ENCODE results near the gene PLD5. TPM values are rescaled to one million over a fixed set of nuclear protein-coding genes. Genes with fewer than 3 reads are reported as not detected.

PLD5 gene
- total and polyA plus RNA-seq, 2 of the 13 experiments (the other 11 are each of a cell fraction or from before 2014, with no cell fraction given), result not detected

GRCh38 chr1:242081446-242081845 lies 443.1 kb downstream of the PLD5 start:
- TF ChIP-seq ZNF460 (CRISPR knock-in tag; IDR thresholded peaks at IDR 0.05; ENCODE audit: borderline replicate concordance) (no peak), NFIB (CRISPR knock-in tag; IDR thresholded peaks at IDR 0.05; ENCODE audit: borderline replicate concordance) (no peak), SALL2 (CRISPR knock-in tag; IDR thresholded peaks at IDR 0.05) (no peak), ZNF782 (CRISPR knock-in tag; IDR thresholded peaks at IDR 0.05; ENCODE audit: borderline replicate concordance) (no peak), ZNF276 (CRISPR knock-in tag; IDR thresholded peaks at IDR 0.05; ENCODE audit: low read depth) (no peak), ZNF724P (CRISPR knock-in tag; IDR thresholded peaks at IDR 0.05; ENCODE audit: borderline replicate concordance) (no peak), ZNF574 (CRISPR knock-in tag; IDR thresholded peaks at IDR 0.05) (no peak), ZNF776 (CRISPR knock-in tag; IDR thresholded peaks at IDR 0.05) (no peak), ZNF431 (CRISPR knock-in tag; IDR thresholded peaks at IDR 0.05; ENCODE audit: borderline replicate concordance, low read depth) (no peak), SKIL (CRISPR knock-in tag; IDR thresholded peaks at IDR 0.05; ENCODE audit: borderline replicate concordance) (no peak), ZSCAN22 (CRISPR knock-in tag; IDR thresholded peaks at IDR 0.05) (no peak), RARG (CRISPR knock-in tag; IDR thresholded peaks at IDR 0.05; ENCODE audit: low read depth) (no peak), TBL1XR1 (IDR thresholded peaks at IDR 0.05; ENCODE audit: borderline replicate concordance, low read length, partially characterized antibody) (no peak)
- TF ChIP-seq, protein P1, sequence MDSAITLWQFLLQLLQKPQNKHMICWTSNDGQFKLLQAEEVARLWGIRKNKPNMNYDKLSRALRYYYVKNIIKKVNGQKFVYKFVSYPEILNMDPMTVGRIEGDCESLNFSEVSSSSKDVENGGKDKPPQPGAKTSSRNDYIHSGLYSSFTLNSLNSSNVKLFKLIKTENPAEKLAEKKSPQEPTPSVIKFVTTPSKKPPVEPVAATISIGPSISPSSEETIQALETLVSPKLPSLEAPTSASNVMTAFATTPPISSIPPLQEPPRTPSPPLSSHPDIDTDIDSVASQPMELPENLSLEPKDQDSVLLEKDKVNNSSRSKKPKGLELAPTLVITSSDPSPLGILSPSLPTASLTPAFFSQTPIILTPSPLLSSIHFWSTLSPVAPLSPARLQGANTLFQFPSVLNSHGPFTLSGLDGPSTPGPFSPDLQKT (CRISPR knock-in tag; IDR thresholded peaks at IDR 0.05; ENCODE audit: borderline replicate concordance), result no peak
- Histone ChIP-seq H3K4me3 (replicated peaks in 1 of 3; ENCODE audit: insufficient read depth in 1 of 3, low read depth in 2 of 3, low read length in 3 of 3) (no peak overlapping the region), H2AFZ (ENCODE audit: low read length) (no peak overlapping the region), H3K36me3 (replicated peaks in 1 of 2; ENCODE audit: control insufficient read depth in 1 of 2, insufficient read depth in 2 of 2, low read length in 2 of 2) (no peaks in the 10 kb centered on the region), H3K4me2 (ENCODE audit: low read depth, low read length) (no peak overlapping the region), H3K79me2 (ENCODE audit: insufficient read depth, low read length) (no peaks in the 10 kb centered on the region), H3K9ac (ENCODE audit: insufficient read depth, low read depth, low read length) (no peak overlapping the region), H3K9me3 (ENCODE audit: low read length) (no peaks in the 10 kb centered on the region), H3K4me1 (ENCODE audit: insufficient read depth, low read length) (no peaks in the 10 kb centered on the region), H4K20me1 (ENCODE audit: insufficient read depth, low read length) (no peaks in the 10 kb centered on the region), H3K27me3 (ENCODE audit: control insufficient read depth in 1 of 2, insufficient read depth in 2 of 2, low read length in 2 of 2) (no peaks in the 10 kb centered on the region), H3K27ac (ENCODE audit: extremely low read length, insufficient read depth, low read length) (no peak overlapping the region)
- ChIA-PET POLR2A (no interaction called here), CTCF (ENCODE audit: low intra/inter-chr PET ratio, low total read pairs) (no interaction called here)
- no peak for FAIRE-seq
- no peak for ATAC-seq
- no peak for DNase-seq (ENCODE audit: low spot score)
- BruUV-seq (replicated peaks), result no TSS peak
- intact Hi-C loops (cut with micrococcal nuclease; ENCODE audit: unreplicated experiment) (no loop called here), in situ Hi-C loops (cut with HindIII; ENCODE audit: extremely low pct_ligation_motif_present, low pct_unique_long_range_greater_than_20kb) (no loop called here)
- WGBS (ENCODE audit: low lambda C conversion rate), result 0% methylated on average over 1 of the region's 1 CpG
